ENCODE data around the gene DOCK10. TPM values are rescaled to one million over a fixed set of nuclear protein-coding genes. Genes with fewer than 3 reads are reported as not detected.

The DOCK10 gene
- total RNA-seq, 1 donor from 2014 or later = 172 TPM

GRCh38 chr2:224734949-224735348 lies 307.3 kb downstream of the DOCK10 start:
- H3K27me3 Mint-ChIP-seq = no peaks in the 10 kb centered on the region
- H3K9me3 Mint-ChIP-seq = peaks cover 18% of the 10 kb centered on the region
- DNase-seq = no peak
- ChIA-PET CTCF (no interaction called here), POLR2A (no interaction called here)
- no peak for ATAC-seq (ENCODE audit: low read depth)
- H3K36me3 Mint-ChIP-seq (ENCODE audit: low read depth) = peaks cover 16% of the 10 kb centered on the region
- H3K4me1 Mint-ChIP-seq = peaks cover 9% of the 10 kb centered on the region
- no peak overlapping the region for H3K4me3 Mint-ChIP-seq
- intact Hi-C loops (cut with micrococcal nuclease) = no loop called here
- TF ChIP-seq CTCF (IDR thresholded peaks at IDR 0.05) = no peak
- H3K27ac Mint-ChIP-seq = no peak overlapping the region

- ChIA-PET CTCF (no interaction called here), POLR2A (no interaction called here)
- no peak overlapping the region for H3K27ac Mint-ChIP-seq
- H3K27me3 Mint-ChIP-seq = no peaks in the 10 kb centered on the region
- ATAC-seq (ENCODE audit: low read depth) = no peak
- peaks cover 13% of the 10 kb centered on the region for H3K36me3 Mint-ChIP-seq (ENCODE audit: low read depth)
- TF ChIP-seq CTCF (IDR thresholded peaks at IDR 0.05) = no peak
- H3K4me1 Mint-ChIP-seq = peaks cover 4% of the 10 kb centered on the region
- peaks cover 25% of the 10 kb centered on the region for H3K9me3 Mint-ChIP-seq
- H3K4me3 Mint-ChIP-seq = no peak overlapping the region
- intact Hi-C loops (cut with micrococcal nuclease) = no loop called here
- no peak for DNase-seq
Measured at GRCh38 chr2:224731665-224732064, 310.6 kb downstream of the DOCK10 start.

GRCh38 chr2:224729435-224729834 lies 312.8 kb downstream of the DOCK10 start:
- no peaks in the 10 kb centered on the region for H3K4me1 Mint-ChIP-seq
- H3K27me3 Mint-ChIP-seq = no peaks in the 10 kb centered on the region
- no peak overlapping the region for H3K27ac Mint-ChIP-seq

GRCh38 chr2:224724331-224724730 lies 317.9 kb downstream of the DOCK10 start:
- no peak for TF ChIP-seq CTCF (IDR thresholded peaks at IDR 0.05)
- CTCF ChIA-PET = no interaction called here

More at GRCh38 chr2:224729435-224729834, 312.8 kb downstream of the DOCK10 start:
- ATAC-seq (ENCODE audit: low read depth) (no peak), DNase-seq (no peak)
- H3K4me3 Mint-ChIP-seq = no peak overlapping the region
- H3K9me3 Mint-ChIP-seq = peaks cover 18% of the 10 kb centered on the region
- no peak for TF ChIP-seq CTCF (IDR thresholded peaks at IDR 0.05)
- ChIA-PET POLR2A (no interaction called here), CTCF (no interaction called here)
- intact Hi-C loops (cut with micrococcal nuclease) = no loop called here
- H3K36me3 Mint-ChIP-seq (ENCODE audit: low read depth) = peaks cover 4% of the 10 kb centered on the region

GRCh38 chr2:224723586-224724217 lies 318.6 kb downstream of the DOCK10 start:
- H3K4me3 Mint-ChIP-seq = no peak overlapping the region
- H3K27me3 Mint-ChIP-seq = no peaks in the 10 kb centered on the region
- DNase-seq = no peak
- H3K27ac Mint-ChIP-seq = no peak overlapping the region
- POLR2A ChIA-PET = no interaction called here
- CTCF ChIA-PET = no interaction called here
- no peak for ATAC-seq (ENCODE audit: low read depth)
- no peak for TF ChIP-seq CTCF (IDR thresholded peaks at IDR 0.05)
- no peaks in the 10 kb centered on the region for H3K4me1 Mint-ChIP-seq
- intact Hi-C loops (cut with micrococcal nuclease) = no loop called here
- H3K9me3 Mint-ChIP-seq = peaks cover 17% of the 10 kb centered on the region
- peaks cover 4% of the 10 kb centered on the region for H3K36me3 Mint-ChIP-seq (ENCODE audit: low read depth)

More at GRCh38 chr2:224724331-224724730, 317.9 kb downstream of the DOCK10 start:
- DNase-seq (no peak), ATAC-seq (ENCODE audit: low read depth) (no peak)
- H3K9me3 Mint-ChIP-seq = peaks cover 18% of the 10 kb centered on the region
- no peak overlapping the region for H3K4me3 Mint-ChIP-seq
- no peak overlapping the region for H3K27ac Mint-ChIP-seq
- H3K36me3 Mint-ChIP-seq (ENCODE audit: low read depth) = peaks cover 4% of the 10 kb centered on the region
- intact Hi-C loops (cut with micrococcal nuclease) = no loop called here
- H3K4me1 Mint-ChIP-seq = no peaks in the 10 kb centered on the region
- POLR2A ChIA-PET = no interaction called here
- no peaks in the 10 kb centered on the region for H3K27me3 Mint-ChIP-seq
